ENCODE measurements around the gene F10. TPM values are rescaled to one million over a fixed set of nuclear protein-coding genes. Genes with fewer than 3 reads are reported as not detected.

F10 gene
- total and polyA plus RNA-seq, 9 of the 15 experiments (the other 6 are each of a cell fraction or from before 2014, with no cell fraction given): 0.04 to 0.09 (median 0.07) TPM; not detected in 5

- POLR2A ChIA-PET: no interaction called here
- intact Hi-C loops (cut with micrococcal nuclease) (no loop called here), in situ Hi-C loops (cut with MboI) (no loop called here)
- no peak for ATAC-seq
- TF ChIP-seq ZBTB40 (IDR thresholded peaks at IDR 0.05): peak; percentile 45; the same call in 1 of the 2 replicates
- no peak for TF ChIP-seq ZBTB40 (CRISPR knock-in tag; IDR thresholded peaks at IDR 0.05)
- TF ChIP-seq ZNF12 (CRISPR knock-in tag; IDR thresholded peaks at IDR 0.05): no peak
- Histone ChIP-seq H3K4me1 (replicated peaks in 1 of 2; ENCODE audit: control insufficient read depth in 2 of 2, insufficient read depth in 2 of 2, low read length in 2 of 2) (peaks cover 0 to 16% of the 10 kb centered on the region in 2 experiments; a peak in 2 of 5 replicates), H3K36me3 (ENCODE audit: control insufficient read depth, insufficient read depth, low read length) (no peaks in the 10 kb centered on the region), H3K9me3 (replicated peaks; ENCODE audit: control insufficient read depth, insufficient read depth, low read depth, low read length) (no peaks in the 10 kb centered on the region), H3K27ac (ENCODE audit: extremely low read depth, low read depth, low read length) (no peak overlapping the region), H3K9ac (ENCODE audit: insufficient read depth in 1 of 2, low read depth in 2 of 2, low read length in 2 of 2) (no peak overlapping the region), H3K4me2 (ENCODE audit: insufficient read depth, low read length) (no peak overlapping the region), H2AFZ (ENCODE audit: low read depth, low read length) (no peak overlapping the region), H3K27me3 (ENCODE audit: control insufficient read depth in 2 of 2, insufficient read depth in 2 of 2, low read length in 2 of 2) (peaks cover 0 to 80% of the 10 kb centered on the region in 2 experiments; a peak in 4 of 5 replicates), H4K20me1 (replicated peaks; ENCODE audit: control insufficient read depth, insufficient read depth, low read length) (no peaks in the 10 kb centered on the region), H3K9me1 (ENCODE audit: control insufficient read depth, insufficient read depth, low read length) (no peaks in the 10 kb centered on the region), H3K79me2 (ENCODE audit: control insufficient read depth, insufficient read depth, low read length) (no peaks in the 10 kb centered on the region), H3K4me3 (no peak overlapping the region)
- FAIRE-seq: no peak
- CTCF ChIA-PET (ENCODE audit: low intra/inter-chr PET ratio): no interaction called here
- WGBS (ENCODE audit: insufficient coverage, low coverage, missing lambda C conversion rate): 1% methylated on average over 18 of the region's 19 CpGs
- no TSS peak for BruUV-seq (replicated peaks)
- DNase-seq (ENCODE audit: extremely low read depth in 1 of 4, low spot score in 3 of 4): no peak
Observed at GRCh38 chr13:113120300-113121182, 2.1 kb upstream of the F10 start.

All from K562 (cell line).